GM19240 (cell line): Measurements from ENCODE around the gene SLC7A5.
A peak's percentile ranks its signal among the peaks of the same experiment; 100 is the strongest.
"Not testable (repeated sequence)": the region's sequence is repeated elsewhere in the genome, so short reads cannot be mapped to it uniquely, and the experiment has no call there.

ENCODE experiments used
- DNase-seq: peaks from one replicate; pipeline ENCODE4 v3.0.0; 2011; ENCODE audit warnings: low spot score; ENCODE audit not compliant: insufficient read length

Gene SLC7A5

DNA sequence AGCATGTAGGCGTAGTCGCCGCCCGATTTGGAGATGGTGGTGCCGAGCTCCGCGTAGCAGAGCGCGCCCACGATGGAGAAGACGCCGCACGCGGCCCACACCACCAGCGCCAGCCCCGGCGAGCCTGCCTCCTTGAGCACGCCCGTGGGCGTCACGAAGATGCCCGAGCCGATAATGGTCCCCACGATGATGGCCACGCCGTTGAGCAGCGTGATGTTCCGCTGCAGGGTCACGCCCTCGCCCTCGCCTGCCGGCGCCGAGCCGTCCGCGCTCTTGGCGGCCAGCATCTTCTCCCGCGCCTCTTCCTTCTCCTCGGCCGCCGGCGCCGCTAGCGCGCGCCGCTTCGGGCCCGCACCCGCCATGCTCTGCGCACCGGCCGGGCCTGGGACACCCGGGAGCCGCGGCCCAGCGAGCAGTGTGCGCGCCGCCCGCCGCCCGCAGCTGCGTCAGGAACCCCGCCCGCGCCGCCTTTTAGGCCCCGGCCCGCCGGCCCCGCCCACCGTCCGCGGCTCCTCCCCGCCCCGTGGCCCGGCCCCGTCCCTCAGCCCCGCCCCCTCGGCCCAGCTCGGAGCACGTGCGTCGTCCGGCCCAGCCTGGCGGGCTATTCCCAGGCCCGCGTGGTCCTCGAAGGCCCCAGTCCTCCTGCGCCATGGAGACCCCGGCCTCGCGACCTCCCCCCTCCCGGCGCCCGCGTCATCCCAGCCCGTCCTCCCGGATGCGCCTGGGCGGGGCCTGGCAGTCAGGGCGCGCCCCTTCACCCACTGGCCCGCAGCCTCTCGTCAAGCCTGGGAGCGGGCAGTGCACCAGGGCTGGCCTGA, at the start of gene SLC7A5:
SLC7A5 (minus strand) TSS at position 447 of the 818 bp plus-strand sequence; CDS start at position 362, 85 bp downstream.
- not testable (repeated sequence) for DNase-seq

DNA sequence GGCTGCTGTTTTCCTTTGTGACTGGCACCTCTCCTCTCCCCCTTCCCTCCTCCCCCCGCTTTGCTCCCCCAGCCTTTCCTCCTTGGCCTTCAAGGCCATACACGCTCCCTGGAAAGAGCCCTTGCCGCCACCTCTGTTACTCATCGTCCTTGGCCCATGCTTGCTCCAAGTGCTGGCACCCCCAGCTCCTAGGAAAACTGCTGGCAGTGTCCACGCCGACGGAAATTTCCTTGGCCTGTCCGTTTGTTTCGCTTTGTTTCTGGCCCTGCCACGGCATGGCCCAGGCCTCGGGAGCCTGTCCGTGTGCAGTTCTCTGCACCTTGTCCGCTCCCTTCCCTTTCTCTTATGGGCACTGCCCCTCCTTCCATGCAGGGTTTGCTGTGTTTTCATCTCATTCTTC, 49.0 kb upstream of the SLC7A5 start:
- DNase-seq, result no peak

DNA sequence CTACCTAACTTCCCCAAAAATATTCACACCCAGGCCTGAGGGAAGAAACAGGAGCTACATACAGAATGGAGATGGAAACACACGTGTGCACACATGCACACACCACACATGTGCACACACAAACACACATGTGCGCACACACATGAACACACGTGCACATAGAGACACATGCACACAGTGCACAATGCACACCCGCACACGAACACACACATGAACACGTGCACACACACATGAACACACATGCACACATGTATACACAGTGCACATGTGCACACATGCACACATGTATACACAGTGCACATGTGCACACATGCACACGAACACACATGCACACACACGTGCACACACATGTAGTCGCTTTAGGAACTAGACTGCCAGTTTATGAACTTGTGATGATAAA, 48.2 kb upstream of the SLC7A5 start:
- DNase-seq, result no peak

DNA sequence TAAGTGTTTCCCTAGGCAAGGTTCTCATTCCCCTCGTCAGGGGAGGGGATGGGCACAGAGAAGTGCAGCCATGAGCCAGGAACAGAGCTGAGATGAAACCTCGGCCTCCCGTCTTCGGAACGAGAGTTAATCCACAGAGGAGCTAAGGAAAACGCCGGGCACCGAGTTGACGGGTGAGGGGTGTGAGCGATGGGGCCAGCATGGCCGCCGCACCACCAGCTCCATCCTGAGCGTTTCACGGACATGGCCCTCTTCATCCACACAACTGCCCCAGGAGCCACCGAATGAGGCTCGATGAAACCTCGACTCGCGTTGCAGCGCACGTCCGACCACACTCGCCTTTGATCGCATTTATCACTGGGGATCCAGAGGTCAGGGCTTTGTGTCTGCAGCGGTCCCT, 45.5 kb upstream of the SLC7A5 start:
- DNase-seq, result no peak

DNA sequence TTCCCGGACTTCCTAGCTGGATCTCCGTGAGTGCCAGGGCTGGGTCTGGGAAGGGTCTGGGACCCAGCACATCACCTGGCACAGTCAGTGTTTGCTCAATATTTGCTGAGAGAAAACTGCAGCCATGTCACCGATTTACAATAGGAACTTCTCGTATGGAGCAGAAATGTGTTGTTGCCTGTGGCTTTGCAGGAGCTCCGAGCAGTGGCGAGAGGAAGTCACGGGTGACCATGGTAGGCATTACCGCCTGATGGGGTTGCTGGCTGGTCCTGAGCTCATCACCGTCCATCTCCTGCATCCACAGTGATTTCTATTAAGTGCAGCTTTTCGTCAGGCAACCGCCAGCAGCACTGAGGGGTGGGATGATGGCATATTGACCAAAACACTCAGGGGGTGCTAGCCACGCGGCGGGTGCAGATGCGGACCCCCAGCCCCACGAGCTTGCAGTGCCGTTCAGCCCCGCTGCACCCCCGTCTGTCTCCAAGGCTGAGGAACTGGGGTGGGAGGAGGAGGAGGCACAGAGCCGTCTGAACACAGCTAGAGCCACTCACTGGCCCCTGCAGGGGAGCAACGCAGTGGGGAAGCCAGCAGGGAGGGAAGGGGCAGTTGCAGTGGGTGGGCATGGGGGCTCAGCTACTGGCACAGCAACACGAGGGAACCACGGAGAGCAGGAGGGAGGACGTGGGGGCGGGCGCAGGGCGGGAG, 44.9 kb upstream of the SLC7A5 start:
- DNase-seq, result not testable (repeated sequence)

DNA sequence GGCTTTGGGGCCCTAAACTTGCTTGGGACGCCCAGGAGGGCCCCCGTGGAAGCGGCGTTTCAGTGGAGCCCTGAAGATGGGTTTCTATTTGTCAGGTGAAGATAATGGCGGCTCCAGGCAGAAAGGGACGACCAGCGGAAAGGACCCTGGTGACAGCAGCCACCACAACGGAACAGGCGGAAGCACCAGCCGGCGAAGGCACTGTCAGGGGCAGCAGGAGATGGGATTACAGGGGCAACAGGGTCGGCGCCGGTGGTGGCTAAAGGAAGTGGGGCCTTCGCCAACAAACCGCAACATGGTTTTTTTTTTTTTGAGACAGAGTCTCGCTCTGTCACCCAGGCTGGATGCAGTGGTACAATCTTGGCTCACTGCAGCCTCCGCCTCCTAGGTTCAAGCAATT, 43.4 kb upstream of the SLC7A5 start:
- DNase-seq, result not testable (repeated sequence)

DNA sequence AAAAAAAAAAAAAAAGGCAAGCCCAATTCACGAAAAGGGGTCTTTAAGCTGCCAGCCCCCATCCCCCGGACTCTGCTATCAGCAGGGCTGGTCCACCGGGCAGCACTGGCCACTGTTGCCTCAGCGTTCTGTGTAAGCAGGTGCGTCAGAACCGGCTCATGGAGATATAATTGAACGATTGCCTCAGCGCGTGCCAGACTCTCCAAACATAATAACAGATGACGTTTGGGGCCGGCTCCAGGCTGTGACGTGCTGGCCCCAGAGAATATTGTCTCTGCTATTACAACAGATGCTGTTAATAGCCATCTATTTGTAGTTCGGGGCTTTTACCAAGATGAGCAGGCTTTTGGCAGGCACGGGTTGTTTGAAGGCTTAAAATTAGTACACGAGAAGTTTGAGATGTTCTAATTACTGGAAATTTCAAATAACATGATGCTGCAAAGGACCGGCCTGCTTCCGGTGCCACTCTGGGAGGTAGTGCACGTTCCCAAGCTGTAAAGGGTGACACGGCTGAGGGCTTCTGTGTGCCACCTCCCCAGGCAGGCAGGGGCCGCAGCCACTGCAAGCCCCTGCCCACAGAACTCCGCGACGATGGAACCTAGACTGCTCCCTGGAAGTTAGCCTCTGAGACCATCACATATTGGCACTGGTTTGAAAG, 41.9 kb upstream of the SLC7A5 start:
- DNase-seq, result not testable (repeated sequence)

DNA sequence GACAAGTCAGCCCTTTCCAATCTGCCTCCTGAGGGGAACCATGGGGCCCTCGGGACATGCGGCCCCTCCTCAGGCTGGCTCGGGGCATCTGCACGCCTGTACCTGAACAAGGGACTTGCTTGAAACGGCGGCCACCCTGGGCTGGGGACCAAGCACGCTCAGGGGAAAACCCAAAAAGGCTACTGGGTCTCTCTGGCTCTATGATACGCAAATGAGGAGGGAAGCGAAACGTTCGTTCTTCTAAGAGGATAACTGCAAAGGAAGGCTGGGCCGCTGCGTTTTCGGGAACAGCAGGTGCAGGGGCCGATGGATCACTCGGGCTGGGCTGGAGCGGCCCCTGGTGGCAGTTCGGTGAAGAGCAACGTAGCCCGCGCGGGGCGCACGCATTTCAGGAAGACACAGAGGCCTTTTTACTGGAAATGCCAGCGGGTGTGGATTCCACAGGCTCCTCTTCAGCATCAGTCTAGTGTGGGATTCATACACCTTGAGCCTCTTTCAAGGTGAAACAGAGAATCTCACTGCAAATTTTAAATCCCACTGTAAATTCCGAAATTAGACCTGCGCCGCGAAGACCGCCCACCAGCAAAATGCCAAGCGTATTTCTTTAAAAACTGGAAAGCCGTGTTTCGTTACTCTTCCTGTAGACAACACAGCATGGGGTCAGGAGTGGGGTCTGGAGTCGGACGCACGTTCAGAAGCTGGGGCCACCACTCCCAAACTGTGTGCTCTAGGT, 40.1 kb upstream of the SLC7A5 start:
- peak; percentile 88 for DNase-seq

DNA sequence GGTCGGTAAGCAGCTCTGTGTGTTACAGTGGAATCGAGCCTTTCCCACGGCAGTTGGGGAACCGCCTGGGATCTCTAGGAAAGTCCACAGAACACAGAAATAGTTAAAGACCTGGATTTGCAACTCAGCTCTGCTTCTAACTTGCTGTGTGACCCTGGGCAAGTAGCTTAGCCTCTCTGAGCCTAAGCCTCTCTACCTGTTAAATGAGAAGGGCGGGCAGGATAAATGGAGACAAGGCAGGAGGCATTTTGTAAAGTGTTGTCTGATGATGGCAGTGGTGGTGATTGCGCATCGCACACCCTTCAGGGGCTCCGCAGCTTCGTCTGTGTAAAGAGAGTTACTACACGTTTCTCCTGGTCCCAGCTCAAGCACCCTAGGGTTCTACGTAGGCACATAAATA, 38.8 kb upstream of the SLC7A5 start:
- DNase-seq, result not testable (repeated sequence)

DNA sequence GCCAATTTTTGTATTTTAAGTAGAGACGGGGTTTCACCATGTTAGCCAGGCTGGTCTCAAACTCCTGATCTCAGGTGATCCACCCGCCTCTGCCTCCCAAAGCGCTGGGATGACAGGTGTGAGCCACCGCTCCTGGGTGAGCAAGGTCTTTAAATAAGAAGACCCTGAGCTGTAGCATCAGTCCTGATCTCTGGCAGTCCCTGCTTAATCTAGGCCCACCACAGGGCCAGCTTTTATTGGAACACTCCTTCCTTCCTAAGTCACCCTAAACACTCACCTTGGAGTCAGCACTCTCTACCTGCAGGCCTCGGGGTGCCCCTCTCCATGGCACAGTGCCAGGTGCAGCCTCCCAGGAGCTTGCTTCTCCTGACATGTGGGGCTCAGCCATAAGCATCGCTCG, 36.2 kb upstream of the SLC7A5 start:
- not testable (repeated sequence) for DNase-seq

DNA sequence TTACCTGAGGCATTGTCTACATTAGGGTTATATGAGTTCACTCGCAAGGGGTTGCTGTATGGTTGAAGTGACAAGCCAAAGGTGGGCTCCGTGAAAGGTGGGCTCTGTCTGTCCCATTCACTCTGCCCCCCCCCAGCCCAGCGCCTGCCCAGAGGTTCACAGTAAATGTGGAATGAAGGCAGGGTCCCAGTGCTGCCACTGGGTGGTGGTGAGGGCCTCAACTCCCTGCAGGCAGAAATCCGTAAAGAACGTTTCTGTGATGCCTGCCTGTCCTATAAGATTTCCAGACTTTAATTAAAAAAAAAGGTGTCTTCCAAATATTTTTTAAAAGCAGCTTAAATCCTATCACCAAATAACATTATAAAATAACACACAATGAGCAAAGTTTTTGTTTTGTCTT, 35.7 kb upstream of the SLC7A5 start:
- DNase-seq, result not testable (repeated sequence)

DNA sequence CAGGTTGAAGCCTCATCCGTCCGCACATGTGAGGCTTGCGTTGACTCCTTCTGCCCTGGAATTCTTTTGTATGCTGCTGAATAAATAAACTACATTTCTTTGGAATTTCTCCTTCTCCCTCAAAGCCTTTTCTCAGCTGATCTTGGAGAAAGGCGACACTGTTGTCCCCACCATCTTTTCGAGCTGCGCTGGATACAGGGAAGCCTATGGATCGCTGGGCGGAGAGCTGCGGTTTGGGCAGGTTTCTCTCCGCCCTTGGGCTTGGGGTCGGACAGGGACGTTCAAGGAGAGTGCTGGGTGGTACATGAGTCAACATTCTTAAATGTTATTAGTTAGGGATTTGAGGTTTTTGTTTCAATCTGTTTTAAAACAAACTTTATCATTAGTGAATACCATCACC, 31.2 kb upstream of the SLC7A5 start:
- not testable (repeated sequence) for DNase-seq

DNA sequence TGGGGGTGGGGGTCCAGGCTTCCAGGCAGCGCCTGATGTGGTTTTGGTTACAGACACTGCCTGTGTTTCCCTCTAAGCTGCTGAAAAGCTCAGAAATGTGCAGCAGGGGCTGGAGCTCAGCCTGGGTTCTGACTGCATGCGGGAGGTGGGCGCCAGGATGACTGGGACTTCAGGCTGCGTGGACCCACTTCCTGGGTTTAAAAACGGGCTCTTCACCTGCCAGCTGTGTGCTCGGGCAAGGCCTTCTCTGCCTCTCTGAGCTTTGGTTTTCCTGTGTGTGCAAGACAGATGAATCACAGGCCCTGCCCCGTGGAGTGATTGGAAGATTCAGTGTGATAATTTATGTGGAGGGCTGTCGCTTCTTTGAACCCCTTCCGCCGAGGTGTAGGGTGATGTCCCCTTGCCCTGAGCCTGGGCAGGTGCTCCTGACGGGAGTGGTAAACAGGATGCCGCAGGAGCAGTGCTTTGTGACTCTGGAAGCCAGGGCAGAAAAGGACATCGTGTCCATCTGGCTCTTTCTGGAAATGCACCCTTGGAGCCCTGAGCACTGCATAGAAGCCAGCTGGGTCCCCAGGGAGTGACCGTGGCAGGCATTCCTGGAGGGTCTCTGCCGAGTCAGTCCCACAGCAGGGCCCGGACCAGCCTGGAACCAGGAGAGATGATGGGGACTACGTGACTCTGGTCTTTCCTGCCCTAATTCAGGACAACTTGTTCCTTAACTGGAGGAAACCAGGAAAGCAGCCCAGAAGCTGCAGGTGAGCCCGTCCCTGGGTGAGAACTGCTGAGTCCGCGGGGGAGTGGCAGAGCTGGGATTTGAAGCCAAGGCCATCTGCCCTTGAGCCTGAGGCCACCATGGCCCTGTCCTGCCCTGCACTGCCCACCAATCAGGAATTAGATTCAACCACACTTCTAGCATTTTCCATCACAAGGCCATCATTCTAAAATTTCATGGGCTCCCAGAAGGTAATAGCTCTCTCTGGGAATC, 28.5 kb upstream of the SLC7A5 start:
- DNase-seq, result no peak

DNA sequence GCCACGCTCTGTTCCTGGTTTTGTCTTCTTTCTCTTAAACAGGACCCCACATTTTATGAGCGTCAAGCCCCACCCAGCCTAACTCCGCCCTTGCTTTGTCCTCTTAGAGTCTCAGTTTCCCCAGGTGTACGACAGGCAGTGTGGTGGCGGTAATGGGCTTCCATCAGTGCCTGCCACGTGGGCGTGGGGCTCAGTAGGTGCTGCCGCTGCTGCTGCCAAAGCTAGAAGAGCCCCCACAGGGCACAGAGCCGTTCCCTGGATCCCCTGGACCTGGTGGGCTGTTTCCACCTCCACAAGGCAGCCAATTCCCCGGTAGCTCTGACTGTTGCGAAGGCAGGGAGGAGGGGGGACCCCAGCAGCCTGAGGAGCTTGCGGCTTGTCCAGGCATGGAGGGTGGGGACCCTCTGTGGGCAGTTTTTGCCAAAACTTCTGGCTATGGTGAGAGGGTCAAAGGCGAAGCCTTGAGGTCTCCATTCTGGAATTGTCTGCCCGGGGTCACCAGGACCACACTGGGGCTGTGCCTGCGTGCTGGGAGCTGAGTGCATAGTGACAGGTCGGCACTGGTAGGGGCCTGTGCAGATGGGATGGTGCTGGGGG, 27.7 kb upstream of the SLC7A5 start:
- not testable (repeated sequence) for DNase-seq

DNA sequence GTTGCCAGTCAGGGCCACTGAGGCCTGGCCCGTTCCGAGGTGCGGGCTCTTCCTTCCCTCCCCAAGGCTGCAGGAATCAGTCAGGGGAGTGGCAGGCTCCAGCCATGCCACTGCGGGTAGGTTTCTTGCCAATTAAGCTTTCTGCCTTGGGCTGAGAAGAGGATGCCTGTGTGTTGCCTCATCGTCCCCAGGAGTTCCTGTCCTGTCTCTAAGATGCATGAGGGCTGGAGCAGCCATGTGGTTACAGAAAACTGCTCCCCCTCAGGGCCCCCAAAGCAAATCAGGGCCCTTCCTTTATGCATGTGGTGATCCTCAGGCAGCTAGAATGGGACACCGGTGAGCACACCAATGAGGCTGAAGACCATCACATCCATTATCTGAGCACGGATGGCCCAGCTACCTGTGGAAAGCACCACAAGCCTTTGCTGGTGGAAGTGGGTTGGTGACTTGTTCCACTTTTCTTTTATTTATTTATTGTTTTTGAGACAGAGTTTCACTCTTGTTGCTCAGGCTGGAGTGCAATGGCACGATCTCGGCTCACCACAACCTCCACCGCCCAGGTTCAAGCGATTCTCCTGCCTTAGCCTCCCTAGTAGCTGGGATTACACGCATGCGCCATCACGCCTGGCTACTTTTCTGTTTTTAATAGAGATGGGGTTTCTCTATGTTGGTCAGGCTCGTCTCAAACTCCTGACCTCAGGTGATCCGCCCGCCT, 27.0 kb upstream of the SLC7A5 start:
- DNase-seq, result not testable (repeated sequence)

DNA sequence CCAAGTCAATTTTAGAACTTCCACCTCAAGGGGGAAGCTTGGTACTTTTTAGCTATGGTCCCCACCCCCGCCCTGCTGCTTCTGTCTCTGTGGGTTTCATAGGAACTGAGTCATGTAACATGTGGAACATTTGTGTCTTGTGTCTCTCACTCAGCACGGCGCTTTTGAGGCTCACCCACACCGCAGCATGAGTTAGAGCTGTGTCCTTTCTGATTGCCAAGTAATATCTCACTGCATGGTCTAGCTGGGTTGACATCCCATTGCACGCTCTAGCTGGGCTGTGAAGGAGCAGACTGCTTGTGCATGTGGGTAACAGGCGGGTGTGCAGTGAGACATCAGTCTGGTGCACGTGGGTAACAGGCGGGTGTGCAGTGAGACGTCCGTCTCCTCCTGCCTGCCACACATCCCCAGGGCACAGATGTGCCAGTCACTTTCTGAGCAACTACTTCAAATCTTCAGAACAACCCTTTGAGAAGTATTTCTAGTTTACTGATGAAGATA, 26.4 kb upstream of the SLC7A5 start:
- peak; percentile 12 for DNase-seq

DNA sequence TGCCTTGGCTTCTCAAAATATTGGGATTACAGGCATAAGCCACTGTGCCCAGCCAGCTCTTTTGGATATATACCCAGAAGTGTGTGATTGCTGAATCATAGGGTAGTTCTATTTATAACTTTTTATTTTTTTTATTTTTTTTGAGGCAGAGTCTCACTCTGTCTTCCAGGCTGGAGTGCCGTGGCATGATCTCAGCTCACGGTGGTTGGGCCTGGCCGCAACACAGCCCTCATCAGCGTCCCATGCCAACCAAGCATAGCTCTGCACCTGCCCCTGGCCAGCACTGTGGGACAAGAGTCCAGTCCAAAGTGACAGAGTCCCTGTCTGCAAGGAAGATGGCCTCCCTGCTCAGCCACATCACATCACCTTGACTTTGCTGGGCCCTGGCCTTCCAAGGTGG, 24.7 kb upstream of the SLC7A5 start:
- not testable (repeated sequence) for DNase-seq

DNA sequence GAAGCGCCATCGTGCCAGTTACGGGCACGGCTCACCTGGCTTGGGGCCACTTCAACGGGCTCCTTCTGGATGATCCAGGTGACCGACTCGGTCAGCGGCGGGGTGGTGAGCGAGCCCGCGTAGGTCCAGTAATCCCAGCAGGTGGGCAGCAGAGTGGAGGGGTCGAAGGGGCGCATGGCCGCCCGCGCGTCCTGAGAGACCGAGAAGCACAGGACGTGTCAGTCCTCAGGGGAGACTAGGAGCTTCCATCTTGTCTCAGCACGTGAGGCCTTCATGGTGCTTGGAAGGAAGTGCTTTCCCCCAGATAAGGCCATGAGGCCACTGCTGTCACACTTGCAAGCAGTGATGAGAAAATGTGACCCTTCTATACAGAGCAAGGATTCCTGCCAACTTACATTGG, 22.5 kb upstream of the SLC7A5 start:
- no peak for DNase-seq

DNA sequence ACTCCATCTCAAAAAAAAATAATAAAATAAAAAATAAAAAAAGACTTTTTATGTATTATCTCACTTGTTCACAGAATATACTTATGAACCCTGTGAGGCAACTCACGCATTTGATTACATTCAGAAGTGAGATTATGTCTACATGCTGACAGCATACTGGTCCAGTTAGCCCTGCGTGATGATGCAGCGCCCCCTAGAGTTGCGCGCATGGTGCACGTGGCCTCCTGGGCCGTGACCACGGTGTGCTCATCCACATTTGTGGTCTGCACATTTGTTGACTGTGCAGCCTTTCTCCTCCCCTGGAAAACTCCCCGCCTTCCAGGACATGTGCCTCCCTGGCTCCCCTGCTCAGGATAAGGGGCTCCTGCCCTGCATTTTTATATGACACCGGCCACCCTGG, 20.5 kb upstream of the SLC7A5 start:
- DNase-seq, result not testable (repeated sequence)
